ENCODE results near the gene DCUN1D3.
"Not testable (repeated sequence)": the region's sequence is repeated elsewhere in the genome, so short reads cannot be mapped to it uniquely, and the experiment has no call there.

DCUN1D3 gene

DNA sequence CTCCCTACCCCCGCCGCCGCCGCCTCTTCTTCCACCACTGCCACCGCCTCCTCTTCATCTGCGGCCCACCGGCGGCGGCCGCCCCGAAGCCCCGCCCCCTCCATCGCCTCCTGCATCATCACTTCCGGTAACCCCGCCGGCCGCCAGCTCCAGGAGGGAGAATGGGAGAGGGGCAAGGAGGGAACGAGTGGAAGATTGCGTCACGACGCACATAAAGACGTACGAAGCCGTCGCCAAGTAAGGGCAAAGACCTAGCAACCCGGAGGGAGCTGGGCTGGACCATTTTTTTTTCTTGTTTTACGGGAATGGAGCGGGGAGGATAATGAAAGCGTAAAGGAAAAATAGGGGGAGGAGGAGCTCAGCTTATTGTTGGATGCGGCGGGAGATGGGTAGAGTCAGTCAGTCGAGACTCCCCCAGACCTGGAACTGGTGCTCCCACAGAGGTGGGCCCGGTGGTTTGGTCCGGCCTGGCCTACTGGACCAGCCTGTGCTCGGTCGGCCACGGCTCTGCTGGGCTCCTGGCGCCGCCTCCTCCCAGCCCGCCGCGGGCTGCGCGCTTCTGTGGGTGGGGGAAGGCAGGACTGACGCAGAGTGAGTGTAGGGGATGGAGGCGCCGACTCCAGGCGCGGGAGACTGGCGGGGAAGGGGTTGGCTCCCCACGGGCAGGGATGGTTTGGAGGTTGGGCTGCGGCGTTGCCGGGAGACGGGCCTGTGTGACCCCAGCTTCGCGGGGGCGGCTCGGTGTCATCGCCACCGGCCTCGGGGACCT is at the start of gene DCUN1D3, which contains the start of gene LYRM1:
Gene DCUN1D3, minus strand, starts transcription at position 60 of the 769 bp plus-strand sequence. CDS start 37,820 bp downstream, outside the sequence.
Gene LYRM1, plus strand, starts transcription at position 473 of the 769 bp plus-strand sequence. CDS start 14,785 bp downstream, outside the sequence.
- DNase-seq = peak; percentile 86

DNA sequence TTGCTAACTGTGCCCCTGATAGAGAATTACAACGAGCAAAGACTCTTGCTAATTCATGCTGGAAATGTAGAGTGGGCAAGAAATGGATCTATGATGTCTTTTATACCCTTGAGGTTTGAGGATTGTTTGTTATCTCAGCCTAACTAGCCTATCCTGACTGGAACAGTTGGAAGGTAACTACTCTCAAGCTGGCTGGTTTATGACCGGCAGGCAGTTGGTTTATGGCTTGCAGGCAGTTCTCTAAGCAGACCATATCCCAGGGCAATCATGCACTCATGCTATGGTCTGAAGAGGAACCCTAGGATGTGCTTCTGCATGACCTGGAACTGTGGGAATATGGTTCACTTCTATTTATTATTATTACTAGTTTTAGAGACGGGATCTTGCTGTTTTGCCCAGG is 49.5 kb upstream of the DCUN1D3 start:
- DNase-seq = no peak

- DNase-seq = no peak
These were observed 48.3 kb upstream of the DCUN1D3 start for GRCh38 chr16:20948444-20948843.

- no peak for DNase-seq
These were observed 46.0 kb upstream of the DCUN1D3 start for GRCh38 chr16:20946015-20946629.

GRCh38 chr16:20945575-20945875 is 45.4 kb upstream of the DCUN1D3 start:
- not testable (repeated sequence) for DNase-seq

GRCh38 chr16:20944861-20945574 is 44.9 kb upstream of the DCUN1D3 start:
- DNase-seq = no peak

DNA sequence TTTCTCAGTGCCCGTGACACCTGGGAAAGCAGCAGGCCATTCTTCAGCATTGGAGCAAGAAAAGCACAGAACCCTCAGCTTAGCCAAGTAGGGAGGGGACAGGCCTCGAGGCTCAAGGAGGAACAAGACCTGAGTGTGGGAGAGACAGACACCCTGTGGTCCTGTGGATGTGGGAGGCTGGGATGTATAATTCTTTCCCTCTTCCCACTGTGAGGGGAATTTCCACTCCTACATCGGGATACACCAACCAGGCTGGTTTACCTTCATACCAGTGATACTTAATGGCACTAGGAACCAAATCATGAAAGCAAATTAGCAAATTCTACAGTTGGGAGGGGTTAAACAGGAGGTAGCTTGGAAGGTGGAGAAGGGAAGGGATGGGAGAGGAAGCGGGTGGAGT is 42.1 kb upstream of the DCUN1D3 start:
- DNase-seq = no peak

- no peak for DNase-seq
These were observed 41.4 kb upstream of the DCUN1D3 start for GRCh38 chr16:20941636-20941926.

- no peak for DNase-seq
These were observed 40.9 kb upstream of the DCUN1D3 start for GRCh38 chr16:20940871-20941635.

- no peak for DNase-seq
These were observed 39.5 kb upstream of the DCUN1D3 start for GRCh38 chr16:20939611-20940010.

- DNase-seq = no peak
These were observed 38.3 kb upstream of the DCUN1D3 start for GRCh38 chr16:20938426-20938825.

GRCh38 chr16:20937736-20938135 is 37.6 kb upstream of the DCUN1D3 start:
- no peak for DNase-seq

DNA sequence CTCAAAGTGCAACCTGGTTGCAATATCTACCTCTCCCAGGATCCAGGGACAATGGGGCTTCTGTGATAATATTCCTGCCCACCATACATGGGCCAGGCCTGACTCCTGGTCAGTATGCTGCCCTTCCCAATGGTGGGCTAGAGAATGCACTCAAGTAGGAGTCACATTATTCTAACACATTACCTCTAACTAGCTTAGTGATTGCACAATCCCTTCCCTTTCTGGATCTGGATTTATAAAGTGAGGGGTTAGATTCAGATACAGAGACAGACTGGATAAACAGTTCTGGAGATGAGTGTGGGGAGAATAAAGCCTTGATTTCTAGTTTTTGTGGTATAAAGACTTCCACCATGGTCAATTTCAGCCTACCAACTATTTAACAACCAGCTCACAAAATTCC is 33.4 kb upstream of the DCUN1D3 start:
- DNase-seq = no peak

- no peak for DNase-seq
These were observed 31.0 kb upstream of the DCUN1D3 start for GRCh38 chr16:20931066-20931600.

DNA sequence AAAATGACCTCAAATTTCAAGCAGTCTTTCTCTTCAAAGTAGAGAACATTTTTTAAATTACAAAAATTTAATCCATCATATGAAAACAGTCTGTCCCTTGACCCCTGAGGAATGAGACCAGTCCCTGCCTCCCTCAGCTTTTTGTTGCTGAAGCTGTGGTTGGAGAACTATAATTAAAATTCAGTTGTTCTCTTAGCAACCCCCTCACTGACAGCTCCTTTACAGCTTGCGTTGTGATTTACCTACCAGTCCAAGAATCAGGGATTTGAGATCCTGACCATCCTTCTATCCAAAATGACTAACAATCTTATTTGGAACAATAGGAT is 30.2 kb upstream of the DCUN1D3 start:
- DNase-seq = no peak

GRCh38 chr16:20929676-20930364 is 29.7 kb upstream of the DCUN1D3 start:
- DNase-seq = not testable (repeated sequence)

- no peak for DNase-seq
These were observed 28.7 kb upstream of the DCUN1D3 start for GRCh38 chr16:20928774-20929411.

GRCh38 chr16:20925751-20926150 is 25.6 kb upstream of the DCUN1D3 start:
- no peak for DNase-seq

DNA sequence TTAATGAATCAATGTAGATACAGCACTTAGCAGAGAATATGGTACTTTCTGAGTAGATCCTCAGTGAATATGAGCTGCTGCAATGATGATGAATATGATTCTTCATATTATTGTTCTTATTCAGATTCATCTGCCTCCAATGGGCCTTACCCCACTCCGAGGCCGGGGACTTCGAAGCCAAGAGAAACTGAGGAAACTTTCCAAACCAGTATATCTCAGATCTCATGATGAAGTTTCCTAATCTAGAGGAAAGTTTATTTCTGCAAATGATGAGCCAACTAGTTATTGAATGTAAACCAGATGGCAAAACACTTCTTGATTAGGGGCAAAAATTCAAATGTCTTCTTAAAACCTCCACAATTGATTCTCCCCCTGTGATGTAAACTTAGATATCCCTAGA is 23.7 kb upstream of the DCUN1D3 start:
- DNase-seq = no peak

- DNase-seq = no peak
These were observed 20.6 kb upstream of the DCUN1D3 start for GRCh38 chr16:20920799-20921198.

- no peak for DNase-seq
These were observed 19.9 kb upstream of the DCUN1D3 start for GRCh38 chr16:20920091-20920490.
